A549 (cell line): ENCODE results near the gene KCNQ5. TPM values are rescaled to one million over a fixed set of nuclear protein-coding genes. Genes with fewer than 3 reads are reported as not detected.

Experiments used
- ATAC-seq, 2 experiments: fragments of 200-7000 bp in 1 of 2; fragments of >200 bp in 1 of 2; cut with Nextera tagmentation in 1 of 2; cut with Tn5 transposase in 1 of 2; 3 replicates each; pipeline versions ENCODE4 v1.8.0 to v1.9.1; 2018 to 2020; ENCODE audit warnings: mild to moderate bottlenecking in 1 of 2, moderate library complexity in 1 of 2
- CTCF ChIA-PET: fragments of 300-600 bp; sonication (Branson Sonifier 250); formaldehyde crosslinking; extraction: SDS; loops from one replicate; lab custom pipeline; 2021; ENCODE audit warnings: antibody characterized with exemption, inconsistent platforms; lab: Yijun Ruan, JAX
- POLR2A ChIA-PET: fragments of 350-600 bp; formaldehyde crosslinking; extraction: SDS; loops from one replicate; lab custom pipeline; 2021; ENCODE audit warnings: antibody characterized with exemption, inconsistent platforms; lab: Yijun Ruan, JAX
- DNase-seq, 2 experiments: peaks; one replicate each; pipeline versions ENCODE4 v3.0.0 to v3.0.0-alpha.2; 2011 to 2016; ENCODE audit warnings: low read depth in 1 of 2, low spot score in 1 of 2
- FAIRE-seq: peaks from 2 replicates; lab custom pipeline; 2011; peaks lifted over from hg19 to GRCh38; lab: Jason Lieb, UNC
- H3K27ac ChIP-seq, 2 experiments: fragments of >200 bp; sonication (Bioruptor Twin); formaldehyde crosslinking; 3 replicates each; pipeline ENCODE4 v1.5.1; 2016 to 2017
- H3K4me1 ChIP-seq: fragments of >200 bp; sonication (Bioruptor Twin); formaldehyde crosslinking; 3 replicates; pipeline ENCODE4 v1.6.1; 2016
- H3K4me2 ChIP-seq: fragments of >200 bp; sonication (Bioruptor Twin); formaldehyde crosslinking; 3 replicates; pipeline ENCODE4 v1.6.1; 2016
- H3K4me3 ChIP-seq: fragments of >200 bp; sonication (Bioruptor Twin); formaldehyde crosslinking; 3 replicates; pipeline ENCODE4 v1.5.1; 2016
- H3K9me3 ChIP-seq: fragments of >200 bp; sonication (Bioruptor Twin); formaldehyde crosslinking; 3 replicates; pipeline ENCODE4 v1.6.1; 2016
- CHD4 ChIP-seq: fragments of 200-600 bp; sonication (generic); IDR thresholded peaks from 2 replicates; pipeline ENCODE4 v1.6.1; 2016; ENCODE audit warnings: antibody characterized with exemption, mild to moderate bottlenecking, borderline replicate concordance
- EHMT2 ChIP-seq: fragments of 200-600 bp; sonication (generic); IDR thresholded peaks from 2 replicates; pipeline ENCODE4 v1.6.1; 2016; ENCODE audit warnings: antibody characterized with exemption, low read depth, mild to moderate bottlenecking, moderate library complexity
- EP300 ChIP-seq, 2 experiments: fragments of >200 bp; sonication (Bioruptor Twin); formaldehyde crosslinking; IDR thresholded peaks; 2 replicates in 1 of 2; 3 replicates in 1 of 2; pipeline ENCODE4 v1.6.1; 2016 to 2017
- FOSL2 ChIP-seq, 2 experiments: fragments of 450-650 bp in 1 of 2; fragments of >200 bp in 1 of 2; sonication (Bioruptor Twin) in 1 of 2; formaldehyde crosslinking; IDR thresholded peaks; 2 replicates each; pipeline versions ENCODE4 v1.5.0 to v1.6.1; 2016 to 2020; ENCODE audit warnings: mild to moderate bottlenecking in 1 of 2, moderate library complexity in 1 of 2
- FOXS1 ChIP-seq: fragments of 250-450 bp; sonication (Bioruptor Pico); IDR thresholded peaks from 2 replicates; pipeline ENCODE4 v1.5.0; 2020; ENCODE audit warnings: mild to moderate bottlenecking, moderate library complexity
- GATA3 ChIP-seq: IDR thresholded peaks from 2 replicates; pipeline ENCODE4 v1.6.1; 2012; ENCODE audit warnings: borderline replicate concordance
- HMGXB4 ChIP-seq: fragments of 250-450 bp; sonication (Bioruptor Pico); IDR thresholded peaks from 2 replicates; pipeline ENCODE4 v1.5.0; 2021; ENCODE audit warnings: mild to moderate bottlenecking, moderate library complexity, borderline replicate concordance
- HOXA7 ChIP-seq: fragments of 250-450 bp; sonication (Bioruptor Pico); IDR thresholded peaks from 2 replicates; pipeline ENCODE4 v1.5.0; 2020; ENCODE audit warnings: mild to moderate bottlenecking, moderate library complexity
- HOXB13 ChIP-seq: fragments of 250-450 bp; sonication (Bioruptor Pico); IDR thresholded peaks from 2 replicates; pipeline ENCODE4 v1.5.0; 2020; ENCODE audit warnings: low read depth, mild to moderate bottlenecking, moderate library complexity
- JUN ChIP-seq, 2 experiments: fragments of >200 bp; sonication (Bioruptor Twin); formaldehyde crosslinking; IDR thresholded peaks; 2 replicates in 1 of 2; 3 replicates in 1 of 2; pipeline ENCODE4 v1.6.1; 2016 to 2017
- JUNB ChIP-seq: fragments of >200 bp; sonication (Bioruptor Twin); formaldehyde crosslinking; IDR thresholded peaks from 2 replicates; pipeline ENCODE4 v1.6.1; 2016
- KDM5A ChIP-seq: fragments of 200-600 bp; sonication (generic); IDR thresholded peaks from 2 replicates; pipeline ENCODE4 v1.6.1; 2016; ENCODE audit warnings: antibody characterized with exemption, mild to moderate bottlenecking
- MAX ChIP-seq: IDR thresholded peaks from 2 replicates; pipeline ENCODE4 v1.6.1; 2012
- MYC ChIP-seq: IDR thresholded peaks from 2 replicates; pipeline ENCODE4 v1.6.1; 2012; ENCODE audit warnings: mild to moderate bottlenecking, inconsistent platforms, low read length, improper control_type of control experiment, borderline replicate concordance
- NFE2L2 ChIP-seq: fragments of 150-350 bp; conservative IDR thresholded peaks from 2 replicates; pipeline ENCODE4 v1.6.1; 2014; ENCODE audit warnings: low read length
- NPAS2 ChIP-seq: fragments of 250-450 bp; sonication (Bioruptor Pico); IDR thresholded peaks from 2 replicates; pipeline ENCODE4 v1.8.0; 2022; ENCODE audit warnings: mild to moderate bottlenecking, moderate library complexity, borderline replicate concordance
- NR3C1 ChIP-seq: fragments of >200 bp; sonication (Bioruptor Twin); formaldehyde crosslinking; IDR thresholded peaks from 3 replicates; pipeline ENCODE4 v1.6.1; 2017
- POLR2A ChIP-seq: IDR thresholded peaks from 2 replicates; pipeline ENCODE4 v1.6.1; 2012; ENCODE audit warnings: mild to moderate bottlenecking, low read length
- RARB ChIP-seq: fragments of 250-450 bp; sonication (Bioruptor Pico); IDR thresholded peaks from 2 replicates; pipeline ENCODE4 v1.8.0; 2021; ENCODE audit warnings: mild to moderate bottlenecking, moderate library complexity
- RCOR1 ChIP-seq: fragments of 150-350 bp; IDR thresholded peaks from 2 replicates; pipeline ENCODE4 v1.6.1; 2014; ENCODE audit warnings: antibody characterized with exemption, low read length, low read depth
- SMC3 ChIP-seq: fragments of >200 bp; sonication (Bioruptor Twin); formaldehyde crosslinking; IDR thresholded peaks from 3 replicates; pipeline ENCODE4 v1.6.1; 2018; ENCODE audit warnings: inconsistent platforms
- TP53 ChIP-seq: fragments of 250-450 bp; sonication (Bioruptor Pico); IDR thresholded peaks from 2 replicates; pipeline ENCODE4 v1.5.0; 2021; ENCODE audit warnings: mild to moderate bottlenecking, moderate library complexity
- whole genome bisulfite sequencing: methylation state at CpG from one replicate; pipeline ENCODE4 v1.1.6; 2017; ENCODE audit errors: missing lambda C conversion rate; 5-methylcytosine and 5-hydroxymethylcytosine counted together
- polyA plus RNA-seq, 4 experiments: library from polyadenylated mRNA; depleted of rRNA in 3 of 4; stranded (reverse); fragments of >200 nt; fragmentation: RNase III in 1 of 4; extraction: RNeasy Plus Mini Kit Qiagen cat#74134 plus additional on column Dnase treatment in 1 of 4; gene quantifications; 2 replicates in 3 of 4; 3 replicates in 1 of 4; pipeline ENCODE4 v1.2.3, GENCODE V29; 2011 to 2017
- TF ChIP-seq, protein P1 (sequence below): fragments of 200-600 bp; sonication (generic); IDR thresholded peaks from 2 replicates; pipeline ENCODE4 v1.6.1; 2016; ENCODE audit warnings: antibody characterized with exemption, mild to moderate bottlenecking, moderate library complexity
- TF ChIP-seq, protein P2 (sequence below): fragments of 150-350 bp; IDR thresholded peaks from 2 replicates; pipeline ENCODE4 v1.6.1; 2014; ENCODE audit warnings: low read depth, mild to moderate bottlenecking, low read length

KCNQ5 gene
- polyA plus RNA-seq, 2 of the 4 experiments (the other 2 are of a cell fraction), result 1.2 to 1.3 TPM

DNA sequence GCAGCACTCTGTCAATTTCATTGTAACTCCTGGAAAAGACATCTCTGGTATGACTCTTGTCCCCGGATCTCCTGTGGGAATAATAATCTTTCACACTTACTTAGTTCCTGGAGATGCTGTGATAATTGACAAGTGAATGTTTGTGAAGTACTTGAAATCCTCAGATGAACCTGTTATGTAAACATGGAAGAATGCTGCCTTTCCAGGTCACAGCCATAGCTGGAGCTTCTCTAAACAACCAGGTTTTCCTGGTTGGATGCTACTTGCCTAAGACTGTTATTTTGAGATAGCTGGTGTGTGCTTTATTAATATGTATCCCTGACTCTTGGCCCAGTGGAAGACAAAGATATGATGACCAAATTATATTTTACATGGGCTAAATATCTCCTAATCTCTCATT lies 228.6 kb downstream of the KCNQ5 start (continued):
- TF ChIP-seq HMGXB4, result no peak
- no peak for TF ChIP-seq KDM5A
- no peak for TF ChIP-seq RARB (CRISPR knock-in tag)
- no peak for TF ChIP-seq GATA3
- TF ChIP-seq FOXS1 (CRISPR knock-in tag), result no peak
- no peak for TF ChIP-seq MAX
- TF ChIP-seq FOSL2 (IDR thresholded peaks at IDR 0.05), result no peak
- no peak for TF ChIP-seq FOSL2 (CRISPR knock-in tag; IDR thresholded peaks at IDR 0.05)
- TF ChIP-seq NFE2L2, result no peak
- no peak for TF ChIP-seq TP53 (CRISPR knock-in tag)
- no peak for TF ChIP-seq NPAS2 (CRISPR knock-in tag)

DNA sequence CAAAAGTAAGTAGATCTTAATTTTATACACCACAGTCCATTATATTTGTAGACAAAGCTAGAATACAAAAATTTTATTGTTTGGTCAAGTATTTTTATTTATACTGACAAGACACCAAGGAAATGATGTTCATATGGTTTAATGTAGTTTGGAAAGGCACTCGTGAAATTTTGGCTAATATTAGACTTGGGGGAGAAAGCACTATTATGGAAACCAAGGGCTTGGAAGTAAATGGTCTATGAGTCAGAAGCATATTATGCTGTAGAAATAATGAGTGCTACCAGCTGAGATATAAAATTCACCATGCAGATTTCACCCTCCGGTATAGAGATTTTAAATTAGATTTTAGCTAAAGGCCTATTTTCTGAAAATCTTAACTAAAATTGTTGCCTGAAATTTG lies 233.6 kb downstream of the KCNQ5 start:
- ChIA-PET CTCF (no interaction called here), POLR2A (no interaction called here)
- no peak for FAIRE-seq
- no peaks in the 10 kb centered on the region for H3K9me3 ChIP-seq
- no peak overlapping the region for H3K27ac ChIP-seq
- no peak overlapping the region for H3K4me2 ChIP-seq
- H3K4me3 ChIP-seq, result no peak overlapping the region
- DNase-seq, result no peak
- peaks cover 6% of the 10 kb centered on the region; the same call in 2 of the 3 replicates for H3K4me1 ChIP-seq
- no peak for ATAC-seq
- 76% methylated on average over 2 of the region's 2 CpGs for WGBS
- TF ChIP-seq, protein P1, sequence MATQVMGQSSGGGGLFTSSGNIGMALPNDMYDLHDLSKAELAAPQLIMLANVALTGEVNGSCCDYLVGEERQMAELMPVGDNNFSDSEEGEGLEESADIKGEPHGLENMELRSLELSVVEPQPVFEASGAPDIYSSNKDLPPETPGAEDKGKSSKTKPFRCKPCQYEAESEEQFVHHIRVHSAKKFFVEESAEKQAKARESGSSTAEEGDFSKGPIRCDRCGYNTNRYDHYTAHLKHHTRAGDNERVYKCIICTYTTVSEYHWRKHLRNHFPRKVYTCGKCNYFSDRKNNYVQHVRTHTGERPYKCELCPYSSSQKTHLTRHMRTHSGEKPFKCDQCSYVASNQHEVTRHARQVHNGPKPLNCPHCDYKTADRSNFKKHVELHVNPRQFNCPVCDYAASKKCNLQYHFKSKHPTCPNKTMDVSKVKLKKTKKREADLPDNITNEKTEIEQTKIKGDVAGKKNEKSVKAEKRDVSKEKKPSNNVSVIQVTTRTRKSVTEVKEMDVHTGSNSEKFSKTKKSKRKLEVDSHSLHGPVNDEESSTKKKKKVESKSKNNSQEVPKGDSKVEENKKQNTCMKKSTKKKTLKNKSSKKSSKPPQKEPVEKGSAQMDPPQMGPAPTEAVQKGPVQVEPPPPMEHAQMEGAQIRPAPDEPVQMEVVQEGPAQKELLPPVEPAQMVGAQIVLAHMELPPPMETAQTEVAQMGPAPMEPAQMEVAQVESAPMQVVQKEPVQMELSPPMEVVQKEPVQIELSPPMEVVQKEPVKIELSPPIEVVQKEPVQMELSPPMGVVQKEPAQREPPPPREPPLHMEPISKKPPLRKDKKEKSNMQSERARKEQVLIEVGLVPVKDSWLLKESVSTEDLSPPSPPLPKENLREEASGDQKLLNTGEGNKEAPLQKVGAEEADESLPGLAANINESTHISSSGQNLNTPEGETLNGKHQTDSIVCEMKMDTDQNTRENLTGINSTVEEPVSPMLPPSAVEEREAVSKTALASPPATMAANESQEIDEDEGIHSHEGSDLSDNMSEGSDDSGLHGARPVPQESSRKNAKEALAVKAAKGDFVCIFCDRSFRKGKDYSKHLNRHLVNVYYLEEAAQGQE, result no peak
- TF ChIP-seq RCOR1, result no peak
- TF ChIP-seq JUN (IDR thresholded peaks at IDR 0.05), result no peak
- TF ChIP-seq NR3C1, result no peak
- no peak for TF ChIP-seq EP300 (IDR thresholded peaks at IDR 0.05)
- no peak for TF ChIP-seq MYC
- TF ChIP-seq, all 56 proteins: peak for 0

- WGBS, result 51% methylated on average over 3 of the region's 3 CpGs
- Histone ChIP-seq H3K4me1 (peaks cover 7% of the 10 kb centered on the region; the same call in 2 of the 3 replicates), H3K27ac (no peak overlapping the region), H3K4me2 (no peak overlapping the region), H3K9me3 (no peaks in the 10 kb centered on the region), H3K4me3 (no peak overlapping the region)
- CTCF ChIA-PET, result interaction anchor here (1.0 kb wide), 1 partner anchor 9 kb away, joined by 3 read pairs; no protein-coding TSS in a partner anchor
- DNase-seq (no peak), FAIRE-seq (no peak), ATAC-seq (no peak)
- TF ChIP-seq EHMT2 (no peak), HOXB13 (CRISPR knock-in tag) (no peak), HOXA7 (CRISPR knock-in tag) (no peak), JUNB (no peak), GATA3 (no peak), FOSL2 (IDR thresholded peaks at IDR 0.05) (no peak), FOSL2 (CRISPR knock-in tag; IDR thresholded peaks at IDR 0.05) (no peak), SMC3 (no peak), CHD4 (no peak), POLR2A (no peak)
- TF ChIP-seq, protein P2, sequence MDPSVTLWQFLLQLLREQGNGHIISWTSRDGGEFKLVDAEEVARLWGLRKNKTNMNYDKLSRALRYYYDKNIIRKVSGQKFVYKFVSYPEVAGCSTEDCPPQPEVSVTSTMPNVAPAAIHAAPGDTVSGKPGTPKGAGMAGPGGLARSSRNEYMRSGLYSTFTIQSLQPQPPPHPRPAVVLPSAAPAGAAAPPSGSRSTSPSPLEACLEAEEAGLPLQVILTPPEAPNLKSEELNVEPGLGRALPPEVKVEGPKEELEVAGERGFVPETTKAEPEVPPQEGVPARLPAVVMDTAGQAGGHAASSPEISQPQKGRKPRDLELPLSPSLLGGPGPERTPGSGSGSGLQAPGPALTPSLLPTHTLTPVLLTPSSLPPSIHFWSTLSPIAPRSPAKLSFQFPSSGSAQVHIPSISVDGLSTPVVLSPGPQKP, result no peak
- TF ChIP-seq, all 56 proteins: peak for 0
- POLR2A ChIA-PET, result no interaction called here
Observed at GRCh38 chr6:72856801-72857200, 234.9 kb downstream of the KCNQ5 start.
